OCI-LY7 (cell line): ENCODE results near the gene CPNE4.

ENCODE experiments used
- CTCF ChIP-seq: fragments of 200-600 bp; sonication (generic); conservative IDR thresholded peaks from 2 replicates; pipeline ENCODE4 v1.5.1; 2014; ENCODE audit warnings: mild to moderate bottlenecking, antibody characterized with exemption, low read length, moderate library complexity, mixed read lengths
- EZH2phosphoT487 ChIP-seq: fragments of 200-600 bp; sonication (generic); IDR thresholded peaks from 2 replicates; pipeline ENCODE4 v1.6.1; 2018; ENCODE audit warnings: low read depth, borderline replicate concordance, mild to moderate bottlenecking, mixed run types, antibody characterized with exemption, low read length, moderate library complexity, mixed read lengths

DNA sequence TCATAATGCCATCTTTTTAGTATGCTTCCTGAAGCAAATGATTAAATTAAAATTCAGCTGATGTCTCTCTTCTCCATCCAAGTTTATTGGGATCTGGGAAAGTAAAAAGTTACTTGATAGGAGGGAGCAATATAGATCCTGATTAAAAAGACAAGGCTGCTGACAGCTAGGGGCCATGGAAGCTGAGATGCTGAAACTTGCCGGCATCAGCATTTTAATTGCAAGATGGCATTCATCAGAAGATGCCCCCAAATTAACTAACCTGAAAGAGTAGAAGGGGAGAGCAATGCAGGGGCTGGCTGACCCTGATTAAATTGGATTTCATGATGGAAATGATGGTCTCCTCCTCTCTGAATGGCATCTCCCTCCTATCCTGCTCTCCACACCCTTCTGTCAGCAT, 31.1 kb downstream of the CPNE4 start:
- TF ChIP-seq CTCF (no peak), EZH2phosphoT487 (no peak)
